Stimulated activated CD8-positive, alpha-beta memory T cell treated with anti-CD3 and anti-CD28 coated beads, Interleukin-2, amount 100 ng/mL, for 1 hour (primary cell): ENCODE results near the gene STXBP6.
"Not testable (repeated sequence)": the region's sequence is repeated elsewhere in the genome, so short reads cannot be mapped to it uniquely, and the experiment has no call there.

Source experiments
- DNase-seq, 2 donors: peaks; one replicate each; pipeline ENCODE4 v3.0.0-alpha.2; 2020; ENCODE audit warnings: low read depth in 2 of 2

Gene STXBP6

DNA sequence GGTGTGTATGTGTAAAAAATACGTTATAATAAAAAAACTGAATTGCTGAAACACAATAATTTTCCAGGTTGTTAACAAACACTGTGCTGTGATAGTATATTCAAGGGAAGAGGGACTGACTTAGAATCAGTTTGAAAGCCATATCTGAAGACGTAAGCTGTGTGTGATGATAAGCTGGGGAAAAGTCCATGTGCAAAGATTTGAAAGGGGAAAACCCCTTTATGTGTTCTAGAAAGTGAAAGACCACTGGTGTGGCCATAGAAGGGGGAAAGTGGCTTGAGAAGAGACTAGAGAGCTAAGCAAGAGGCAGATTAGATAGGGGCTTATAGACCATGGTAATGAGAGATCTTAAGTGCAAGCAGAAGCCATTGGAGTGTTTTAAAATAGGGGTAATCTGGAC, 220.1 kb downstream of the STXBP6 start:
- DNase-seq: no peak

DNA sequence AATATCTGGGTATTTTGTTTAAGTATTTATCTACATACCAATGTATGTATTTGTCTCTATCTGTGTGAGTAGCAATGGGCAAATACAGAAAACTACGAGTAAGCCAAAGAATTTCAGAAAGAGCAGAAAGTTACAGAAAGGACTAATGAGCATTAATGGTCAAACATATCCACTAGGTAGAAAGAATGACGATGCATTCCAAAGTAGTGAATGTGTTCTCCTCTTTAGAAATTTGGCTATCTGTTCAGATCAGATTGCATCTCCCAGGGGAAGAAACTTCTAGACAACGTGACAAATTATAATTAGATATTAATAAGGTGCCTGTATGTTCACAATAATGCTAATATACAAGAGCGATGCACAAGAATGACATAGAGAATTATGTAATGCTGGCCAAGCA, 221.5 kb downstream of the STXBP6 start:
- DNase-seq: no peak

DNA sequence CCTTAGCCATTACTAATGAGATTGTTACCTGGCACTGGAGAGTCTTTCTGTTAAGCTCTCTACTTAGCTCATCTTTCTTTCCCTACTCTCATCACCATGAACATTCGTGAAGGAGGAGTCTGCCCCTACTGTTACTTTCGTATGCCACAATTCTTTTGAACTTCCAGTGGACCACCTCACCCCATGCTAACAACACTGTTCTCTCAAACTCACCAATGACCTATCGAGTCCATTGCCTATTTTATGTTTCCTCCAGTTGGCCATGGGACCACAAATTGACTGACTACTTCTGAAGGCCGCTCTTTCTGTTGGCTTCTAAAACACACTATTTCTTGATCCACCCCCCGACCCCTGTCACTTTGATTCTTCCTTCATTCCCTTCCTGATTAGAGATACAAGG, 223.6 kb downstream of the STXBP6 start:
- DNase-seq: no peak

DNA sequence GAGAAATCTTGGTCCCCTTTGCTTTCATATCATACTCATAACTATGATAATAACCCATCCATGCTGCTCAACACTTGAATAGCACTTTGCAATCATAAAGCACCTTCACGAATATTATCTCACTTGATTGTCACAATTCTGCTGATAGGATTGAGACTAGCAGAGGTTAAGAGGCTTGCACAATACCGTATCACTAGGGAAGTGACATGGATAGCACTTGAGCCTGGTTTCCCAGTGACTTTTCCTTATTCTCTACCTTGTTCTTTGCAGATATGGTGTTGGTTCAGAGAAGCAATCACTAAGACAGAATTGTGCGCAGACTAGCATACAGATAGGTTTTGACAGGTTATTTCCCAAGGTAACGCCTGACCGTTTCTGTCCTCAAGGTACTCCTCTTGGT, 229.3 kb downstream of the STXBP6 start:
- DNase-seq: no peak

DNA sequence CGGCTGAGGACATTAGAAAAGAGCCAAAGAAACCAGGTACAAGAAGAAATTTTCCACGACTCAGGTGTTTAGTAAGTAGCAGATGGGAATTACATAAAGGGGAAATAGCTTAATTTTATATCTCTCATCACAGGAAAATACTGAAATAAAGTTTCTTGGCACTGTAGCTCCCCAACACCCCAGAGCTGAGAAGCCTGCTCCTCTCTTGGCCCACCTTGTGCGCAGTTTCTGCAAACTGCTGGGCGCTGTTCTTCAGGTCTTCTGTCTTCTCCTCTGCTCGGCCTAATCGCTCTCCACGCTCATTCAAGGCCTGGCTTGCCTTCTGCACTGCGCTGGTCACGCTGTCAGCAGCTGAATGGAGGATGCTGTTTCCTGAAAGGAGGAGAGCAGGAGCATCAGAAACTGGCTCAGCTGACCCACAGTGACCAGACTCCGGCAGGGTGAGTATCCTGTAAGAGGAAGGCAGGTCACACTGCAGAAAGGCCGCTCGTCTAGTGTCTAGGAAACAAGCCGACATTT, 231.1 kb downstream of the STXBP6 start:
- DNase-seq: no peak

DNA sequence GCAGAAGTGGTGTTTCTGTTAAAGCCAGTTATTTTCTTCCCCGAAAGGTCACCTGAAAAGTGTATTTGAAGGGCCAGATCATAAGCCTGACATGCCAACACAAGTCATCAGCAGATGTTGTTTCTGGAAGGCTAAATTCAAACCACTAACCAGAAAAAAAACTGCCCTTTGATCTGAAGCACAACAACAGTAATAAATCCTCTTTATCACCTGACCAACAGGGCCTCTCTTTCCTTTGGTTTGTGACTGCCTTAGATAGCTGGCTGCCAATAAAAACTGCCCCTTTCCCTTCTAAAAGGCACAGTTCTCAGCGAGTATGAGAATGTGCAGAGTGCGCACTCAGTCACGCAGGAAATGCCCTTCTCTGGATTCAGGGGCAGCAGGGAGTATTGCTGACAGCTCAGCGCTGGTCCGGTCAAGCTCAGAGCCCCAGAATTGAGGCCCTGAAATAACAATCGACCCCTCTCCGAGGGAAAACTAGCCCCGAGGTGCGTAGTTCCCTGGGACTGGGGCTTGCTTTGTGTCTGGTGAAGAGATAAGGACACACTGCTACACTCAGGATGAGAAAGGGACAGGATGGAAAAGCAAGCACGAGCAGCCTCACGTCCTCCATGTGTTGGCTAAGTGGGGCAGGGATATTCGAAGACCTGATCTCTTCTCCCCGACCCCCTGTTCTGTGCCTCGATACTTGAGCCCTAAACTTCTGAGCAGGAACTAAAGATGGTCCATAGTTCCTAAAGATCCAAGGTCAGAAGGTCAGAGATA, 231.7 kb downstream of the STXBP6 start:
- no peak for DNase-seq

DNA sequence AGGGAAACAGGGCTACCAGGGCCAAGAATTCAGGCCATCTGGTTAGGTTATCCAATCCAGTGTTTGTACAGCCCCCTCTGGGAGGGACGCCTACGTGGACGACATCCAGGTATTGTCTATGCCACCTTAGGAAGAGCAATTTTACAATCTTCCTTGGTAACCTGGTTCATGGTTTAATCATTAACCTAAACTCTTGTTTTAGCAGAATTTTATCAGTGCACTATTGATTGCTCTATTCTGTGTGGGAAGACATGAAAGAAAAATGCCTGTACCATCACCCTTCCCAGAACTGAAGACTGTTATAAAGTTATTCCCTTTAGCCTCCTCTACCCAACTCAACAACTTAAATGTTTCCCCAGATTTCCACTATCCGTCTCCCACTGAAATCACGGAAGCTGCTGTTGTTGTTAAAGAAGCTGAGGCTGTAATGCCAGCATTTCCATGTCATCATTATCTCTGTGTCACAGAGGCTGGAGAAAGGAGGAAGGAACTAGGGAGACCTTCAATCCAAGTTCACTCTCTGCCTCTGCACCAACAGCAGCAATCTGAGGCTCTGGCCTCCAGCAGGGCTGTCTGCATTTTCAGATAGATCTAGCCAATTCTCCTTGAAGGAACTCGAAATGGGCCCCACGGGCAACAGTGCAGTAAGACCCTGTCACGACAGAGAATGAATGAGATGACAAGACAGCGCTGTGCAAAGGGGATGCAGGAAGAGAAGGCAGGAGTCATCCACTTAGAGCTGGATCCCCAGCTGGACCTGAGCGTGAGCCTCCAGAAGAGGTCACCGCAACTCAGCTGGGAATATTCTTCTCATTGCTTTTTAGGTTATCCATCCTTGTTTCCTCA, 232.5 kb downstream of the STXBP6 start:
- no peak for DNase-seq

DNA sequence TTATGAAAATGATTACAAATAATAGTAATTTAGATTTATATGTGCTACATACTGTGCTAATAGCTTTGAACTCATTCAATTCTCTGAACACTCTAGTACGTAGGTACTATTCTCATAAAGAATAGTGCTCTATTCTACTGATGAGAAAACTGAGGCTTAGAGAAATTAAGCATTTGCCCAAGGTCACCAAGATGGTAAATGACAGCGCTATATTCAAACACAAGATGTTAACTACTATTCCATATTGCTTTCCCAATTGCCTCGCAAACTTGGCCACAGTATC, 233.1 kb downstream of the STXBP6 start:
- DNase-seq: no peak

DNA sequence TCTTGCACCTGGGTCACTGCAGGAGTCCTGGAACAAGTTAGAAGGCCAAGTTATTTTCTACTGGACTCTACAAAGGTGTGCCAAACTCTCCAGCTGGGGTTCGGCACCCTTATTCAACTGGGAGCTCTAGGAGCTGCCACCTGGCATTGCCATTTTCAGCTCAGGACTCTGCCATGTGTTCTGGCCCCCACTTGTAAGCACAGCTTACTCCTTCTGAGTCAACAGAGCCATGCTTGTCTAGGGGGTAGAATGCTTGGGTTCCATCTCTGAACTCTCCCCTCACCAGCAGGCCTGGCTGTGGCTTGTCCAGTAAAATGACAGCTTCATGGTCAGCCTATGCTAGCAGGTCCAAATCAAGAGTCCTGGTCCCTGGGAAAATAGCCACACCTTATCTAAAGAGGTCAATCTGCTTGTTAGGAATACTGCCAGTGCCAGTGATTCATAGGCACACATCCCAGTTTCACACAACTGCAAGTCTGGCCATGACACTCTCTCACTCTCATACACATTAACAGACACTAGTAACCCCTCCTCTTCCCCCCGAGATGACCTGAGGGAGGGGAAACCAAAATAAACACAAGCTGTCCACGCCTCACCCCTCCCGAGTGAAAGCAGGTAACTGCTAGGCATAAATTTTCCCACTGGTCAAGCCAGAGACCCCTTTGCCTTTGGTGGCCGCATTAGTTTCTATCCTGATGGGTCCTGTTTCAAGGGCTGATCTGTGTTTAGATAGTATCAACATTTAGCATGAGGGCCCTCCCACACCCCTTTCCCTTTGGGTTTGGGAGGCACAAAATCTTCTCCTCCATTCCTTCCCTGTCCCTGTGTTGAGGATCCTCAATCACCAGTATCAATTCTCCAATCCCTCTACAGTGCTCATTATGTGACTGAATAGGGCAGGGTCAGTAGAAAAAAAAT, 233.7 kb downstream of the STXBP6 start:
- no peak for DNase-seq

DNA sequence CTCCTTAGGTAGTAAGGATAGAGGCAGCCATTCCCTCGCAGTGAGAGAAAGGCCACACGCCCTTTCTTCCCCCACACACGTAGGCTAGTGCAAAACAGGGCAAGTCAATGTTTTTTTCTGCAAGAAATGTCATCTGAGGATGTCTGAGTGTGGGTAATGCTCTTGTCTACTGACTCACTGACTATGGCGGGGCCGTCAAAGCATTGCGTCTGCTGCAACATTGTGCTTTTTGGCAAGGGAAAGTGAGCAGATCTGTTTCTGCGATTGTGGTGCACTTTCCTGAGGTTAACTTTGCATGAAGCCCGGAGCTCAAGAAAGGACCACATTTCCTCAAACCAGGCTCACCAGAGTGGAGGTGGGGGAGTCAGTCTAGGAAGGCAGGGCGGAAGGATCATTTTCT, 234.4 kb downstream of the STXBP6 start:
- no peak for DNase-seq

DNA sequence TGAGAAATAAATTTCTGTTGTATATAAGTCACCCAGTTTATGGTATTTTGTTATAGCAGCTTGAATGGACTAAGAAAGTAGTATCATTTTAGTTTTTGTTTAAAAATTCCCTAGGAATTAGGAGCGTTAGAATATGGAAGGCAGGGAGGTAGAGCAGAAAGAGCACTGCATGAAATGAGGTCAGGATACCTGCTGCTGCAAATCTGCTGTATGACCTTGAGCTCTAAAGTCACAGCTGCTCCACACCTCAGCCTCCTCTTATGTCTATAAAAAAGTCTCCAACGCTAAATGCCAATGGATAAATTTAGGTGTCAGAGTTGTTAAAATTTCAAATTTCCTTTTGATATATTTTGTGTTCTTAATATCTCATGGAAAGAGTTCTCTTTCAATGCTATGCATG, 235.0 kb downstream of the STXBP6 start:
- DNase-seq: no peak

DNA sequence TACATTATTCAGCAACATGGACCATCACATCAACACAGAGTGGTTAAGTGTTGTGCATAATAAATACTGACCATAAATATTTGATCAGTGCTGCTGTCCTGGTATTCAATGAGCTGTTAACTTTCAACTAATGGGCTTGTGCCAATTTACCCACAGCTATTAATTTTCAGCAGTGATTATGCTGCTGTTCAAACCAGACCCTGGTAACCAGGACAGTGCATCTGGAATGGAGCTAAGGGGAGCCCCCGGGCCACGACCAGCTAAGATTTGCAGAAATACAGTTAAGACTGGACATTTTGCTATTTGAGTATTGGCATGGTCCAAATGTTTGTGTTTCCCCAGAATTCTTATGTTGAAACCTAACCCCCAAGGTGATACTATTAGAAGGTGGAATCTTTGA, 235.6 kb downstream of the STXBP6 start:
- no peak for DNase-seq

DNA sequence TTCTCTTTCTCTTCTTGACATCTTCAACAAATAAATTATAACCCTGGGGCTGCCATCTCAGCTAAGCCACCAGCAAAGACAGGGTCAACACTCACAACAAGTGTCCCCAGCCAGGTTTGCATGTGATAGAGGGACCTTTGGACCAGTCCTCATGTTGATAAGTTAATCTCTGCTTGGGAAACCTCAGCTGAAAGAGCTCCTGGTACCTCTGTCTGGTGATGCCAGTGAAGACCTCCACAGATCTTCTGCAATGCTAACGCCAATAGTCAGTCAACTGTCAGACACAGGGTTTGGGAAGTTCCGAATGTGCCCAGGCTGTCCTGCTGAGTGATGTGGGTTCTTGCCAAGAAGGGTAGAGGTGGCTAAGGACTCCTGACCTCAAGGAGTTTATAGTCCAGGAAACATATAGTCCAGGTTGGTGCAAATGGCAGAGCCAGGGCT, 236.1 kb downstream of the STXBP6 start:
- no peak for DNase-seq

DNA sequence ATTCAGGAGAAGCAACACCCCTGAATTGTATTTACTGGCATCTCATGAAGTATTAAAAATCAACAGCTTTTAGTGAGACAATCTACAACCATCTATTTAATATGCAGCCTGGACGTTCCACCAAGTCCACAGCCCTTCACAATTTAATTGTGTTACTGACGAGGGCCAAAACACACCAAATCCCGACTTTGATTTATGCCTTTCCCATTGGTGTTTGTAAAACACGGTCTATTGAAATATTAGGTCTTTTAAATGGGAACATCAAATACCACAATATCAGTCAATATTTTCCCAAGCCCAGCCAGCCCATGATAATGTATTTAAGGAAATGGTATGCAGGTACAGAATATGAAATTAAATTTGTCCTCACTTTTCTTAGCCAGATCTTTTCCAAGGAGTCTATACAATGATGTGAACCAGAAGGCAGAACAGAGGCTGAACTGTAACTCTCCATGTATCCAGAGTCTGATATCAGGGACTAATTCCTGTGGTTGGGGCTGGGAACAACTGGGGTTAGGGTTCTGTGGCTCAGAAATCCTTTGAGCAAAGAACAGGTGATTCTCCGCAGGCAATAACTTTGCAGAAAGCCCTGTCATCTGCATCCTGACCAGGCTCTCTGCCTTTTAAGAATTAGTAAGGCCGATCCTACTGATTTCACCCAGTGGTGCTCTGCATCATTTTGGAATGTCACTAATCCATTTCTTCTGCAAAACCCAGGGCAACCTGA, 236.7 kb downstream of the STXBP6 start:
- no peak for DNase-seq

DNA sequence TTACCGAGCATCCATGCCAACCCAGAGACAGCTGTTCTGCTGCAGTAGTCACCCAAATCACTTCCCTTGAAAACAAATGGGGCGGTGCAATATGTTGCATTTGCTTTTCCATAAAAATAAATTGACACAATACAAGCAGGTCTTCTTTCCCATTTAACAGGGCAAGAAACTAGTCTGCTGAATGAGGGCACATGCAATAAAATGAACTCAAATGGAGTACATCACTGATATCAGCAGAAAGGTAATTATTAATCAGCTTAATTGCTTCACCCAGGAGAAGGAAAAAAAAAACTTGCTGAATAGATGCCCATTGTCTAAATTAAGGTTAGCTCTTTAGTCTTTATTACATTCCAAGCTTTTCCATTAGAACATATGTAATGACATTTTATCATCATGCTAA, 240.8 kb downstream of the STXBP6 start:
- no peak for DNase-seq

DNA sequence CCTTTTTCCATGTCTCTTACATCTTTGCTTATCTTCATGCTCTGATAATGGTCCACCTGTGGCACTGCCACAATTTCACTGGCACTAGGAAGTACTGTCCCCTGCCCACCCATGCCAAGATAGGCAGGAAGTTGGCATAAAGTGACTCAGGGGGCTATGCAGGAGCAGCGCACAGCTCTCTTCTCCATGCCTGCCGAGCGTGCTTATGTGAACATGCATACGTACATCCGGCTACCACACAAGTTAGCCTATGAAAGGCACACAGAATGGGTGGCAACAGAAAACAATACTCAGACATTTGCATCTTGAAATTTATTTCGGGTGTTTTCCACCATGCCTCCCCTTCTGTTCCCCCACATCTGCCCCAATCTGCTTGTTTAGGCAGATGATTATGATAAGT, 241.5 kb downstream of the STXBP6 start:
- DNase-seq: no peak

DNA sequence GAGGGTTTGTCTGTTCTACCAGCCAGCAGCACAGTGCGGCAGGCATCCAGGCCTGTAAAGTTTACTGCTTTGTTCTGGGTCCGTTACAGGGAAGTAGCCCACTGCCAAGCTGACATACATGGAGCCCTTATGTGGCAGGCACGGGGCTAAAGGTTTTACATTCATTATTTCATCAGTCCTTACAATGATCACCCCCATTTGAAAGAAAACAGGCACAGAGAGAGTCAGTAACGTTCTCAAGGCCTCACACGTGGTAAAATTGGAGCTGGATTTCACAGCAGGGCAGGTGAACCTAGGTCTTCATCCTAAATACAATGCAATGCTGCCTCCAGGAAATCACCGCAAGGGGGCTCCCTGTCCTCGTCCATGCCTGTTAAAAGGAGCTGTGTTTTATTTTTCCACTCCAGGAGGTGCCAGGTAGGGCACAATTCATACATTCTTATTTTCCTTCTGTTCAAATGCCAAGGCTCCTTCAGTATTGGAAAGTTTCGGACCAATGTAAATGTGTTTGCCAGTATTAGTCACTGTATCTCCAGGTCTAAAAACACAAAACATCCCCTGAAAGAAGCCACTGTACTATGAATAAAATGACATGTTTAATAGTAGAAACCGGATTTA, 243.8 kb downstream of the STXBP6 start:
- no peak for DNase-seq

DNA sequence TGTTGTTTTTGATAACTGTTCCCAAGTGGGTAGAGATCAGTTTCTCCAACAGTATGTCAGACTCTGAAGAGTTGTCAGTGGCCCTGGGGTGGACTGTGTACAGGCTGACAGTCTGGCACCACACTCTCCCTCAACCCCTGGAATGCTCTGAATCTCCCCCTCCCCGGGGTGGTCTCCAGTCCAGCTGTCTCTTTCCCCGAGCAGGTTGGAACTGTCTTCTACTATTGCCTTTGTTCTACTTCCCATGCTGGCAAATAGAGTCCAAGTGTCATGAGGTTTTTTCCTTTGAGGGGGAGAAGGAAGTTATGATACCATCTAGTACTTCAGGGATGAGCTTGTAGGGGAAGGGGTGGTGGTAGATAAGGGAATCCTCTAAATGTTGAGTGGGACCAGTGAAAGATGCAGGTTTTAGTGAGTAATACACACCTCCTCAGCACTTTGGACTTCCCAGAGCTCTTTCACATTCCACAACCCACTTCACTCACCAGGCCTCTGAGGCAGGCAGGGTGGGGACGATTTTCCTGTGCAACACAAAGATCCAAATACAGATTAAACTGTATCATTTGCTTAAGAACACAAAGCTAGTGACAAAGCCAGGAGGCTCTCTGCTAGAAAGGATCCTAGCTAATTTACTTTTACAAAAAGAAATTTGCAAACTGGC, 245.3 kb downstream of the STXBP6 start:
- no peak for DNase-seq

DNA sequence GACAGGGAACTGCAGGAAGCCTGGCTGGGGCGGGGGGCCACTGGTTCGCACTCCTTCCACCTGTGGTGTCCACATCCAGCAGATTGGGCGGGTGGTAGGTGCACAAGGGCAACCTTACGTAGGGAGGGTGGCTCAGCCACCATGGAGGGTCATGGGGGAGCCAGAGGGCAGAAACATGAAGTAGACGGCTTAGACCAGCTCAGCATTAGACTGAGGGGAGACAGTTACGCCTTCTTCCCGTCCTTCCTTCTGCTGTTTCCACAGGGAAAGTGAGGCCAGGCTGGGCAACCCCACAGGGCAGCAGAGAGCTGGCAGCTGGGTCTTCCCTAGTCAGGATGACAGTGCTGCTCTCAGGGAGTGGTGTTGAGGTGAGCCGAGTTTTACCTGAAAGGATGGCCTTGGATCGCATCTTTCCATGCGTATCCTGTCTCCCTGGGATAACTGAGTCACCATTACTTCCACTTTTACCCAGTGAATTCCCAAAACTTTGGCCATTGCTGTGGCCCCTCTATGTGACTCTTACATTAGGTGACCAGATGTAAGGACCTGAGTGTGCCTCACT, 245.9 kb downstream of the STXBP6 start:
- no peak for DNase-seq

DNA sequence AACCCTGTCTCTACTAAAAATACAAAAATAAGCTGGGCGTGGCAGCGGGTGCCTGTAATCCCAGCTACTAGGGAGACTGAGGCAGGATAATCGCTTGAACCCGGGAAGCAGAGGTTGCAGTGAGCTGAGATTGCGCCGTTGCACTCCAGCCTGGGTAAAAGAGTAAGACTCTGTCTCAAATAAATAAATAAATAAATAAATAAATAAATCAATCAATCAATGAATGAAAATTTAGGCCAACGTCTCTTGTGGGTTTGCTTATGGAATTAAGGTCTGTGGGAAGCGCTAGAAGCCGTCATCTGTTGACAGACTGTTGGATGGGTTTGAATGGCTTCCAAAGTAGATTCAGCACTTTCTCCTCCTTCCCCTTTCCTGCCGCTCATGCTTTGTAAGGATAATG, 246.5 kb downstream of the STXBP6 start:
- DNase-seq: not testable (repeated sequence)
